IPS DF 6.9 (cell line): Measurements from ENCODE around the gene SLC25A42.
"Not testable (repeated sequence)": the region's sequence is repeated elsewhere in the genome, so short reads cannot be mapped to it uniquely, and the experiment has no call there.

Experiments
- DNase-seq: peaks from one replicate; pipeline ENCODE4 v3.0.0-alpha.2; 2013; ENCODE audit warnings: low read depth, low spot score
- H3K27ac ChIP-seq: one replicate; pipeline ENCODE4 v1.5.1; 2013; ENCODE audit warnings: low read length, control low read depth
- H3K27me3 ChIP-seq: 2 replicates; pipeline ENCODE4 v1.6.1; 2013; ENCODE audit warnings: mild to moderate bottlenecking, low read length; ENCODE audit not compliant: control insufficient read depth, insufficient read depth
- H3K36me3 ChIP-seq: 2 replicates; pipeline ENCODE4 v1.6.1; 2013; ENCODE audit warnings: low read length; ENCODE audit not compliant: control insufficient read depth, insufficient read depth
- H3K4me1 ChIP-seq: 2 replicates; pipeline ENCODE4 v1.6.1; 2013; ENCODE audit warnings: low read length; ENCODE audit not compliant: control insufficient read depth, insufficient read depth
- H3K4me3 ChIP-seq: 2 replicates; pipeline ENCODE4 v1.5.1; 2013; ENCODE audit warnings: mild to moderate bottlenecking, low read length
- H3K9me3 ChIP-seq: 2 replicates; pipeline ENCODE4 v1.6.1; 2013; ENCODE audit warnings: low read length, inconsistent platforms; ENCODE audit not compliant: control insufficient read depth, insufficient read depth
- WGBS: extraction: QIAGEN DNeasy Blood & Tissue Kit; methylation state at CpG from one replicate; pipeline ENCODE4 v1.1.7; 2013; ENCODE audit warnings: mixed read lengths, missing lambda C conversion rate; ENCODE audit not compliant: insufficient read length, insufficient coverage; 5-methylcytosine and 5-hydroxymethylcytosine counted together

Gene SLC25A42

GRCh38 chr19:19105365-19106055 is 41.7 kb downstream of the SLC25A42 start:
- Histone ChIP-seq H3K4me3 (peak overlapping the region; percentile 63; the same call in 1 of the 2 replicates), H3K27ac (no peak overlapping the region), H3K27me3 (no peaks in the 10 kb centered on the region), H3K4me1 (peaks cover 2% of the 10 kb centered on the region; the same call in 1 of the 2 replicates), H3K9me3 (no peaks in the 10 kb centered on the region), H3K36me3 (no peaks in the 10 kb centered on the region)
- no peak for DNase-seq
- WGBS: no CpG with 5 or more reads among the region's 36 CpGs

GRCh38 chr19:19106056-19106551 is 42.3 kb downstream of the SLC25A42 start:
- WGBS: no CpG with 5 or more reads among the region's 25 CpGs
- peaks cover 3% of the 10 kb centered on the region; the same call in 1 of the 2 replicates for H3K4me1 ChIP-seq
- H3K27me3 ChIP-seq: no peaks in the 10 kb centered on the region
- no peaks in the 10 kb centered on the region for H3K9me3 ChIP-seq
- H3K36me3 ChIP-seq: no peaks in the 10 kb centered on the region
- peak overlapping the region; percentile 9; the same call in 1 of the 2 replicates for H3K4me3 ChIP-seq
- DNase-seq: no peak
- H3K27ac ChIP-seq: no peak overlapping the region

- not testable (repeated sequence) for H3K27ac ChIP-seq, H3K4me1 ChIP-seq, H3K36me3 ChIP-seq, H3K27me3 ChIP-seq, DNase-seq, H3K4me3 ChIP-seq, H3K9me3 ChIP-seq
- no CpG with 5 or more reads among the region's 7 CpGs for WGBS
Measured at GRCh38 chr19:19106938-19107337, 43.1 kb downstream of the SLC25A42 start.

- WGBS: no CpG with 5 or more reads among the region's 11 CpGs
Measured at GRCh38 chr19:19107654-19108053, 43.9 kb downstream of the SLC25A42 start.

GRCh38 chr19:19109601-19110000 is 45.8 kb downstream of the SLC25A42 start:
- H3K36me3 ChIP-seq: no peaks in the 10 kb centered on the region; the same call in 1 of the 2 replicates
- H3K4me1 ChIP-seq: peaks cover 6% of the 10 kb centered on the region; the same call in 1 of the 2 replicates
- H3K9me3 ChIP-seq: no peaks in the 10 kb centered on the region
- DNase-seq: no peak
- no peak overlapping the region for H3K27ac ChIP-seq
- H3K4me3 ChIP-seq: no peak overlapping the region
- WGBS: no CpG with 5 or more reads among the region's 9 CpGs
- no peaks in the 10 kb centered on the region; the same call in 1 of the 2 replicates for H3K27me3 ChIP-seq

More at GRCh38 chr19:19107654-19108053, 43.9 kb downstream of the SLC25A42 start:
- Histone ChIP-seq H3K9me3 (no peaks in the 10 kb centered on the region), H3K4me3 (no peak overlapping the region), H3K27me3 (no peaks in the 10 kb centered on the region; the same call in 1 of the 2 replicates), H3K4me1 (peaks cover 4% of the 10 kb centered on the region; the same call in 1 of the 2 replicates), H3K27ac (no peak overlapping the region), H3K36me3 (no peaks in the 10 kb centered on the region; the same call in 1 of the 2 replicates)
- DNase-seq: no peak

- Histone ChIP-seq H3K4me1 (0 out of 2 replicates have a peak, but pooled peaks cover 4% of the 10 kb centered on the region), H3K4me3 (no peak overlapping the region; the same call in 1 of the 2 replicates), H3K27me3 (no peaks in the 10 kb centered on the region; the same call in 1 of the 2 replicates), H3K36me3 (no peaks in the 10 kb centered on the region; the same call in 1 of the 2 replicates), H3K9me3 (no peaks in the 10 kb centered on the region), H3K27ac (no peak overlapping the region)
- no peak for DNase-seq
- WGBS: no CpG with 5 or more reads among the region's 66 CpGs
Measured at GRCh38 chr19:19110410-19111135, 46.8 kb downstream of the SLC25A42 start.

- no CpG with 5 or more reads among the region's 15 CpGs for WGBS
- no peak for DNase-seq
- H3K4me3 ChIP-seq: no peak overlapping the region
- no peaks in the 10 kb centered on the region; the same call in 1 of the 2 replicates for H3K36me3 ChIP-seq
- H3K9me3 ChIP-seq: no peaks in the 10 kb centered on the region
- H3K4me1 ChIP-seq: 0 out of 2 replicates have a peak, but pooled peaks cover 4% of the 10 kb centered on the region
- no peaks in the 10 kb centered on the region; the same call in 1 of the 2 replicates for H3K27me3 ChIP-seq
- H3K27ac ChIP-seq: no peak overlapping the region
Measured at GRCh38 chr19:19111136-19111835, 47.5 kb downstream of the SLC25A42 start.

- no CpG with 5 or more reads among the region's 9 CpGs for WGBS
- no peaks in the 10 kb centered on the region; the same call in 1 of the 2 replicates for H3K27me3 ChIP-seq
- DNase-seq: no peak
- 0 out of 2 replicates have a peak, but pooled peaks cover 4% of the 10 kb centered on the region for H3K4me1 ChIP-seq
- H3K4me3 ChIP-seq: no peak overlapping the region
- no peak overlapping the region for H3K27ac ChIP-seq
- H3K36me3 ChIP-seq: no peaks in the 10 kb centered on the region; the same call in 1 of the 2 replicates
- H3K9me3 ChIP-seq: no peaks in the 10 kb centered on the region
Measured at GRCh38 chr19:19111967-19112580, 48.3 kb downstream of the SLC25A42 start.

GRCh38 chr19:19113040-19113626 is 49.3 kb downstream of the SLC25A42 start:
- WGBS: no CpG with 5 or more reads among the region's 7 CpGs
- Histone ChIP-seq H3K4me1 (0 out of 2 replicates have a peak, but pooled peaks cover 4% of the 10 kb centered on the region), H3K36me3 (no peaks in the 10 kb centered on the region; the same call in 1 of the 2 replicates), H3K27me3 (no peaks in the 10 kb centered on the region; the same call in 1 of the 2 replicates), H3K27ac (no peak overlapping the region), H3K9me3 (no peaks in the 10 kb centered on the region), H3K4me3 (no peak overlapping the region)
- no peak for DNase-seq
